GF-D8 (cell line): Measurements from ENCODE around the gene MFAP5.
"Not testable (repeated sequence)": the region's sequence is repeated elsewhere in the genome, so short reads cannot be mapped to it uniquely, and the experiment has no call there.

Experiments used
- DNase-seq: peaks from one replicate; lab custom pipeline; 2025; lab: John Stamatoyannopoulos, UW

The MFAP5 gene

GRCh38 chr12:8675591-8676036, 13.0 kb upstream of the MFAP5 start:
- no peak for DNase-seq

- no peak for DNase-seq
Observed at GRCh38 chr12:8672381-8672780, 9.8 kb upstream of the MFAP5 start.

- no peak for DNase-seq
Observed at GRCh38 chr12:8668441-8668840, 5.8 kb upstream of the MFAP5 start.

GRCh38 chr12:8667270-8667669, 4.6 kb upstream of the MFAP5 start:
- DNase-seq: no peak

- DNase-seq: no peak
Observed at GRCh38 chr12:8665759-8666158, 3.1 kb upstream of the MFAP5 start.

- no peak for DNase-seq
Observed at GRCh38 chr12:8664228-8664913, 1.7 kb upstream of the MFAP5 start.

- DNase-seq: no peak
Observed at GRCh38 chr12:8661751-8662150, 875 bp downstream of the MFAP5 start.

GRCh38 chr12:8661016-8661415, 1.6 kb downstream of the MFAP5 start:
- DNase-seq: no peak

GRCh38 chr12:8658346-8658745, 4.3 kb downstream of the MFAP5 start:
- DNase-seq: no peak

GRCh38 chr12:8655421-8655820, 7.2 kb downstream of the MFAP5 start:
- DNase-seq: no peak

GRCh38 chr12:8648576-8649205, 13.9 kb downstream of the MFAP5 start:
- no peak for DNase-seq

- no peak for DNase-seq
Observed at GRCh38 chr12:8647968-8648367, 14.7 kb downstream of the MFAP5 start.

GRCh38 chr12:8644345-8645248, 18.0 kb downstream of the MFAP5 start:
- DNase-seq: no peak

GRCh38 chr12:8642775-8643174, 19.9 kb downstream of the MFAP5 start:
- DNase-seq: no peak

- DNase-seq: no peak
Observed at GRCh38 chr12:8639936-8640335, 22.7 kb downstream of the MFAP5 start.

- DNase-seq: no peak
Observed at GRCh38 chr12:8638951-8639350, 23.7 kb downstream of the MFAP5 start.

GRCh38 chr12:8637666-8638065, 25.0 kb downstream of the MFAP5 start:
- DNase-seq: no peak

GRCh38 chr12:8637244-8637643, 25.4 kb downstream of the MFAP5 start:
- DNase-seq: no peak

- no peak for DNase-seq
Observed at GRCh38 chr12:8636581-8636980, 26.0 kb downstream of the MFAP5 start.

GRCh38 chr12:8636007-8636346, 26.6 kb downstream of the MFAP5 start:
- DNase-seq: not testable (repeated sequence)

GRCh38 chr12:8635342-8636006, 27.2 kb downstream of the MFAP5 start:
- DNase-seq: not testable (repeated sequence)

- no peak for DNase-seq
Observed at GRCh38 chr12:8630131-8630530, 32.5 kb downstream of the MFAP5 start.
